BLaER1 (cell line): ENCODE results near the gene EXOSC10.
"Not testable (repeated sequence)": the region's sequence is repeated elsewhere in the genome, so short reads cannot be mapped to it uniquely, and the experiment has no call there.

Source experiments
- H3K27ac ChIP-seq: shearing (Covaris generic); formaldehyde crosslinking; 2 replicates; pipeline ENCODE4 v1.8.1; 2022
- H3K27me3 ChIP-seq: shearing (Covaris generic); formaldehyde crosslinking; 2 replicates; pipeline ENCODE4 v1.8.1; 2022
- H3K36me3 ChIP-seq: shearing (Covaris generic); formaldehyde crosslinking; 2 replicates; pipeline ENCODE4 v1.8.1; 2022
- H3K4me1 ChIP-seq: shearing (Covaris generic); formaldehyde crosslinking; 2 replicates; pipeline ENCODE4 v1.8.1; 2022
- H3K4me2 ChIP-seq: shearing (Covaris generic); formaldehyde crosslinking; 2 replicates; pipeline ENCODE4 v1.8.1; 2022
- H3K4me3 ChIP-seq: shearing (Covaris generic); formaldehyde crosslinking; 2 replicates; pipeline ENCODE4 v1.8.1; 2022
- H3K9ac ChIP-seq: shearing (Covaris generic); formaldehyde crosslinking; 2 replicates; pipeline ENCODE4 v1.8.1; 2022
- H3K9me3 ChIP-seq: shearing (Covaris generic); formaldehyde crosslinking; 2 replicates; pipeline ENCODE4 v1.8.1; 2022
- H4K20me1 ChIP-seq: shearing (Covaris generic); formaldehyde crosslinking; 2 replicates; pipeline ENCODE4 v1.8.1; 2022
- Cebpa-rat ChIP-seq: shearing (Covaris generic); IDR thresholded peaks from 2 replicates; pipeline ENCODE4 v1.8.1; 2022

Gene EXOSC10

GRCh38 chr1:11064942-11065341 is 34.7 kb downstream of the EXOSC10 start:
- Histone ChIP-seq H3K27ac (no peak overlapping the region), H3K4me3 (no peak overlapping the region), H3K9me3 (no peaks in the 10 kb centered on the region), H3K4me1 (peaks cover 12% of the 10 kb centered on the region), H3K9ac (no peak overlapping the region), H3K4me2 (no peak overlapping the region), H4K20me1 (no peaks in the 10 kb centered on the region), H3K27me3 (no peaks in the 10 kb centered on the region), H3K36me3 (peaks cover 78% of the 10 kb centered on the region)
- TF ChIP-seq Cebpa-rat = no peak

- H3K4me3 ChIP-seq, H3K4me2 ChIP-seq, H4K20me1 ChIP-seq, H3K27ac ChIP-seq, H3K9ac ChIP-seq, H3K9me3 ChIP-seq, H3K27me3 ChIP-seq: not testable (repeated sequence)
- peaks cover 69% of the 10 kb centered on the region for H3K36me3 ChIP-seq
- H3K4me1 ChIP-seq = peaks cover 12% of the 10 kb centered on the region
These were observed 35.6 kb downstream of the EXOSC10 start for GRCh38 chr1:11063937-11064537.

GRCh38 chr1:11062965-11063401 is 36.7 kb downstream of the EXOSC10 start:
- Histone ChIP-seq H3K27me3 (no peaks in the 10 kb centered on the region), H3K9me3 (no peaks in the 10 kb centered on the region), H3K4me2 (no peak overlapping the region), H3K4me3 (no peak overlapping the region), H3K36me3 (peaks cover 68% of the 10 kb centered on the region), H3K9ac (no peak overlapping the region), H3K27ac (no peak overlapping the region), H3K4me1 (peaks cover 22% of the 10 kb centered on the region), H4K20me1 (no peaks in the 10 kb centered on the region)
- TF ChIP-seq Cebpa-rat = no peak

GRCh38 chr1:11061652-11062365 is 37.9 kb downstream of the EXOSC10 start:
- Histone ChIP-seq H3K4me2 (no peak overlapping the region; the same call in 1 of the 2 replicates), H3K36me3 (peaks cover 68% of the 10 kb centered on the region), H3K4me1 (peaks cover 29% of the 10 kb centered on the region), H3K27ac (no peak overlapping the region), H3K9me3 (no peaks in the 10 kb centered on the region), H3K9ac (no peak overlapping the region; the same call in 1 of the 2 replicates), H3K27me3 (no peaks in the 10 kb centered on the region), H3K4me3 (no peak overlapping the region), H4K20me1 (peaks cover 7% of the 10 kb centered on the region)
- no peak for TF ChIP-seq Cebpa-rat

GRCh38 chr1:11059968-11060830 is 39.5 kb downstream of the EXOSC10 start, which contains the start of gene SRM:
Gene SRM, minus strand, starts transcription at chr1:11060018. Its CDS starts 75 bp downstream, at chr1:11059943.
- peak within 1 kb of the TSS; percentile 93 for H3K4me2 ChIP-seq
- peak within 1 kb of the TSS; percentile 100 for H3K4me3 ChIP-seq
- peaks cover 66% of the 10 kb centered on the region for H3K36me3 ChIP-seq
- peak within 1 kb of the TSS; percentile 97 for H3K9ac ChIP-seq
- H4K20me1 ChIP-seq = peaks cover 18% of the 10 kb centered on the region
- peak within 1 kb of the TSS; percentile 96 for H3K27ac ChIP-seq
- no peaks in the 10 kb centered on the region for H3K9me3 ChIP-seq
- no peaks in the 10 kb centered on the region for H3K27me3 ChIP-seq
- H3K4me1 ChIP-seq = peaks cover 29% of the 10 kb centered on the region
- no peak for TF ChIP-seq Cebpa-rat

- Histone ChIP-seq H3K36me3 (peaks cover 66% of the 10 kb centered on the region), H4K20me1 (peaks cover 21% of the 10 kb centered on the region)
These were observed 40.3 kb downstream of the EXOSC10 start for GRCh38 chr1:11059155-11059967.

GRCh38 chr1:11058595-11059154 is 41.0 kb downstream of the EXOSC10 start:
- Histone ChIP-seq H3K9ac (peak overlapping the region; percentile 97), H3K4me2 (peak overlapping the region; percentile 93), H3K36me3 (peaks cover 67% of the 10 kb centered on the region), H3K27ac (peak overlapping the region; percentile 96), H3K4me3 (peak overlapping the region; percentile 100), H3K9me3 (no peaks in the 10 kb centered on the region), H3K27me3 (no peaks in the 10 kb centered on the region), H4K20me1 (peaks cover 28% of the 10 kb centered on the region), H3K4me1 (peaks cover 33% of the 10 kb centered on the region)
- no peak for TF ChIP-seq Cebpa-rat

More at GRCh38 chr1:11059155-11059967, 40.3 kb downstream of the EXOSC10 start:
- Histone ChIP-seq H3K9ac (peak overlapping the region; percentile 97), H3K9me3 (no peaks in the 10 kb centered on the region), H3K4me2 (peak overlapping the region; percentile 93), H3K27me3 (no peaks in the 10 kb centered on the region), H3K4me3 (peak overlapping the region; percentile 100), H3K4me1 (peaks cover 29% of the 10 kb centered on the region), H3K27ac (peak overlapping the region; percentile 96)
- TF ChIP-seq Cebpa-rat = no peak

- Histone ChIP-seq H4K20me1 (peaks cover 35% of the 10 kb centered on the region), H3K4me3 (0 out of 2 replicates have a peak overlapping the region, but pooled peaks have one; percentile 100), H3K9me3 (no peaks in the 10 kb centered on the region), H3K36me3 (peaks cover 65% of the 10 kb centered on the region), H3K4me2 (peak overlapping the region; percentile 93), H3K27me3 (no peaks in the 10 kb centered on the region), H3K9ac (peak overlapping the region; percentile 97; the same call in 1 of the 2 replicates), H3K4me1 (peaks cover 39% of the 10 kb centered on the region), H3K27ac (no peak overlapping the region)
- TF ChIP-seq Cebpa-rat = no peak
These were observed 41.6 kb downstream of the EXOSC10 start for GRCh38 chr1:11058026-11058425.

GRCh38 chr1:11057477-11057876 is 42.2 kb downstream of the EXOSC10 start:
- Histone ChIP-seq H3K4me2 (no peak overlapping the region), H3K9ac (no peak overlapping the region), H3K9me3 (no peaks in the 10 kb centered on the region), H3K36me3 (peaks cover 62% of the 10 kb centered on the region), H3K27me3 (no peaks in the 10 kb centered on the region), H3K4me1 (peaks cover 43% of the 10 kb centered on the region), H3K27ac (no peak overlapping the region), H4K20me1 (peaks cover 40% of the 10 kb centered on the region), H3K4me3 (no peak overlapping the region)
- TF ChIP-seq Cebpa-rat = no peak
